ENCODE data around the gene SPTBN4.
"Not testable (repeated sequence)": the region's sequence is repeated elsewhere in the genome, so short reads cannot be mapped to it uniquely, and the experiment has no call there.

The SPTBN4 gene

DNA sequence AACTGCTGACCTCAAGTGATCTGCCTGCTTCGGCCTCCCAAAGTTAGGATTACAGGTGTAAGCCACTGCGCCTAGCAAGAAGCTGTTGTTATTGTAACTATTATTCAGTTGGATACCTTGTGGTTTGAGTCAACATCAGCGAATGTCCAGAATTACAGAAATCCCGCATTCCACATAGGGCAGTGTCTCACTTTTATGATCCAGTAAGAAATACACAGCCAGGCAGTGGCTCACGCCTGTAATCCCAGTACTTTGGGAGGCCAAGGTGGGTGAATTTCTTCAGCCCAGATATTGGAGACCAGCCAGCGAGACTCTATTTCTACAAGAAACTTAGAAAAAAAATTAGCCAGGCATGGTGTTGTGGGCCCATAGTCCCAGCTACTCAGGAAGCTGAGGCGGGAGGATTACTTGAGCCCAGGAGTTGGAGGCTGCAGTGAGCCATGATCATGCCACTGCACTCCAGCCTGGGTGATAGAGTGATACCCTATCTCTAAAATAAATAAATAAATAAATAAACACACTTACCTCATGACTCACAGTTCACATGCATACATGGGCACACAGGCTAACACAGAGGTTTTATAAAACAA, 43.8 kb downstream of the SPTBN4 start:
- no peak for DNase-seq

DNA sequence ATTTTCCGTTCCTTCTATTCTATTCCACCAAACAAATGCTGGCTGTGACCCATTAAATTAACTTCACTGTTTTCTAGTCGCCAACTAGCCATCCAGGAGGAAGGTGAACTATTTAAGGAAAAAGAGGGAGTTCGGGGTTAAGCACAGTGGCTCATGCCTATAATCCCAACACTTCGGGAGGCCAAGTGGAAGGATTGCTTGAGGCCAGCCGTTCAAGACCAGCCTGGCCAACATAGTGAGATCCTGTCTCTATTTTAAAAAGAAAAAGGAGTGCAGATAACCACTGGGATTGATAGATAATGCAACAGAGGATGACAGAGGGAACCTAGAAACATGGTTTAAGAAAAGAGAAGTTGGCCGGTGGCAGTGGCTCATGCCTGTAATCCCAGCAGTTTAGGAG, 44.7 kb downstream of the SPTBN4 start:
- no peak for DNase-seq

DNA sequence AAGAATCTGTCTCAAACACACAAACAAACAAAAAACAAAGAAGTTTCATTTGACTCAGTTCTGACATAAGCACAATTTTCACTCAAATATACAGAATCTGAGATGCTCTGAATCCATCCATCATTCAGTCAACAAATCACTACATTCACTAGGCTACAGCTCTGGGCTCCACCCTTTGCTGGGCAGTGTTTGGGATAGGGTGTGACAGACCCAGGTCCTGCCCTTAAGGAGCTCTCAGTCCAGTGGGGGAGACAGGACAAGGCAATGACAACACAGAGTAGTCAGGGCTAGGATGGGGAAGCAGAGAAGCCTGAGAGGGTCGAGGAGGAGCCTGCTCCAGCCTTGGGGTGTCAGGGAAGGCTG, 45.3 kb downstream of the SPTBN4 start:
- no peak for DNase-seq

DNA sequence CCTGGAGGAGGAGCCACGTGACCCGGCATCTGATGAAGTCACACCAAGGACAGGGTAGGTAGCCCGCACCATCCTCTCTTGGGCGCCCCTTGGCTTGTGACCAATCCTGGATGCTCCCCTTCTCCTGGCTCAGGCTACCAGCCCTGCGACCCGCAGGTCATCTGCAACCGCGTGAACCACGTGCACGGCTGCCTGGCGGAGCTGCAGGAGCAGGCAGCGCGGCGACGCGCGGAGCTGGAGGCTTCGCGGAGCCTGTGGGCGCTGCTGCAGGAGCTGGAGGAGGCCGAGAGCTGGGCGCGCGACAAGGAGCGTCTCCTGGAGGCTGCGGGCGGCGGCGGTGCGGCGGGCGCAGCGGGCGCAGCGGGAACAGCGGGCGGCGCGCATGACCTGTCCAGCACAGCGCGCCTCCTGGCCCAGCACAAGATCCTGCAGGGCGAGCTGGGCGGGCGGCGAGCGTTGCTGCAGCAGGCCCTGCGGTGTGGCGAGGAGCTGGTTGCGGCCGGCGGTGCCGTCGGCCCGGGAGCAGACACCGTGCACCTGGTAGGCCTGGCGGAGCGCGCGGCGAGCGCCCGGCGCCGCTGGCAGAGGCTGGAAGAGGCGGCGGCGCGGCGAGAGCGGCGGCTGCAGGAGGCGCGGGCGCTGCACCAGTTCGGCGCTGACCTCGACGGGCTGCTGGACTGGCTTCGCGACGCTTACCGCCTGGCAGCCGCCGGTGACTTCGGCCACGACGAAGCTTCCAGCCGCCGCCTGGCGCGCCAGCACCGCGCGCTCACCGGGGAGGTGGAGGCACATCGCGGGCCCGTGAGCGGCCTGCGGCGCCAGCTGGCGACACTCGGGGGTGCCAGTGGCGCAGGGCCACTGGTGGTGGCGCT, 45.9 kb downstream of the SPTBN4 start:
- no peak for DNase-seq

DNA sequence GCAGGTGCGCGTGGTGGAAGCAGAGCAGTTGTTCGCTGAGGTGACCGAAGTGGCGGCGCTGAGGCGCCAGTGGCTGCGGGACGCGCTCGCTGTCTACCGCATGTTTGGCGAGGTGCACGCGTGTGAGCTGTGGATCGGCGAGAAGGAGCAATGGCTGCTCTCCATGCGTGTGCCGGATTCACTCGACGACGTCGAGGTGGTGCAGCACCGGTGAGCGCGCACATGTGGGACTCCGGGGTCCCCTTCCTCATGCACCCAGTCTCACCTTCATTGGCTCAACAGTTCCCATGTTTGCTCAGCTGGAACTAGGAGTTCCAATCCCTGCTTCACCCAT, 46.5 kb downstream of the SPTBN4 start:
- DNase-seq, result no peak

DNA sequence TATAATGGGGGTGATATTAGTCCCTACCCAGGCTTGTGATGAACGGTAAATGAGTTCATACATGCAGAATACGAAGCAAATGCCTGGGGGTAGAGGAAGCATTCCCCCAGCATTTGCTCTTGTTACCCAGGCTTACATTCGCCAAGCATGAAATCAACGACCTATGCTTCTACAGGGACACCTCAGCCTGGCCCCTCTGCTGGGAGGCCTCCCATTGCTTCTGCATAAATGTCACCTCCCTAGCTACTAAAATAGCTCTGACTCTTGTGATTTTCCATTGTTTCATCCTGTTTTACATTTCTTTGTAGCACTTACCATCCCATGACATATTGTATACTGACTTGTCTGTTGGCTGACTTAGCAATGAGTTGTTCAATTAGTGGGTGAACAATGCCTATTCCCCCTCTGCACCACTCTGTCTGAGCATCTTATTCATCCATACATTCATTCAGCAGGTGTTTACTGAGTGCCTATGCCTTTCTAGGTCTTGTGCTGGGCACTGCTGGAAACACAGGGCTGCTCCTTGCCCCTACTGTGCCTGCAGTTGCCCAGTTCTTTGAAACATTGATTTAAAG, 47.0 kb downstream of the SPTBN4 start:
- no peak for DNase-seq

DNA sequence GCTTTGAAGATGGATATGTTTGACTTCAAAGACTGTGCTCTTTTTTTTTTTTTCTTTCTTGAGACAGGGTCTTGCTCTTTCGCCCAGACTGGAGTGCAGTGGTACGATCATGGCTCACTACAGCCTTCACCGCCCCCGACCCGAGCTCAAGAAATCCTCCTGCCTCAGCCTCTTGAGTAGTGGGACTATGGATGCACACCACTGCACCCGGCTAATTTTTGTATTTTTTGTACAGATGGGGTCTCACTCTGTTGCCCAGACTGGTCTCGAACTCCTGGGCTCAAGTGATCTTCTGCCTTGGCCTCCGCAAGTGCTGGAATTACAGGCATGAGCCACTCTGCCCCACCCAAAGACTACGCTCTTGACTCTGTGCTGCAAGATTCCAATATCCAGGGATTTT, 50.4 kb downstream of the SPTBN4 start:
- no peak for DNase-seq

DNA sequence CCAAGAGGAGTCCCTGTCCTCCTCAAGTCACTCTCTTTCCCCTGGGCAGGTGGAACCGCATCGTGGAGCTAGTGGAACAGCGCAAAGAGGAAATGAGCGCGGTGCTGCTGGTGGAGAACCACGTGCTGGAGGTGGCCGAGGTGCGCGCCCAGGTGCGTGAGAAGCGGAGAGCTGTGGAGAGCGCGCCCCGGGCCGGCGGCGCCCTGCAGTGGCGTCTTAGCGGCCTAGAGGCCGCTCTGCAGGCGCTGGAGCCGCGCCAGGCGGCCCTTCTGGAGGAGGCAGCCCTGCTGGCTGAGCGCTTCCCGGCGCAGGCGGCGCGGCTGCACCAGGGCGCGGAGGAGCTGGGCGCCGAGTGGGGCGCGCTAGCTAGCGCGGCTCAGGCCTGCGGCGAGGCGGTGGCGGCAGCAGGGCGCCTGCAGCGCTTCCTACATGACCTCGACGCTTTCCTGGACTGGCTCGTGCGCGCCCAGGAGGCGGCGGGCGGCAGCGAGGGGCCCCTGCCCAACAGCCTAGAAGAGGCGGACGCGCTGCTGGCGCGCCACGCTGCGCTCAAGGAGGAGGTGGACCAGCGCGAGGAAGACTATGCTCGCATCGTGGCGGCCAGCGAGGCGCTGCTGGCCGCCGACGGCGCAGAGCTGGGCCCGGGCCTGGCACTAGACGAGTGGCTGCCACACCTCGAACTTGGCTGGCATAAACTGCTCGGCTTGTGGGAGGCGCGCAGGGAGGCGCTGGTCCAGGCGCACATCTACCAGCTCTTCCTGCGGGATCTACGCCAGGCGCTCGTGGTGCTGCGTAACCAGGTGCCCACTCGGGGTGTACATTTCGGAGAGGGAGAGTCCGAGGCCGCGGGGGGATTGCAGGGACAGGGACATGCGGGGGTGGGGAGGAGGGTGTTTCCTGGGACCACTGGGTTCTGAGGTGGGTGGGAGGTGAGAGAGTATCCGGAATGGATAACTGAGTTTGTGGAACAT, 52.8 kb downstream of the SPTBN4 start:
- no peak for DNase-seq

DNA sequence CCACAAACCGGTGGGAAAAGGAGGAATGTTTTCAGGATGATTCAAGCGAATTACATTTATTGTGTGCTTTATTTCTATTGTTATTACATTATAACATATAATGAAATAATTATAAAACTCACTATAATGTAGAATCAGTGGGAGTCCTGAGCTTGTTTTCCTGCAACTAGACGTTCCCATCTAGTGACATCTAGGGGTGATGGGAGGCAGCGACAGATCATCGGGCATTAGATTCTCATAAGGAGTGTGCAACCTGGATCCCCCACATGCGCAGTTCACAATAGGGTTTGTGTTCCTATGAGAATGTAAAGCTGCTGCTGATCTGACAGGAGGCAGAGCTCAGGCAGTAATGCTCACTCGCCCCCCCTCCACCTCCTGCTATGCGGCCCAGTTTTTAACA, 54.5 kb downstream of the SPTBN4 start:
- no peak for DNase-seq

DNA sequence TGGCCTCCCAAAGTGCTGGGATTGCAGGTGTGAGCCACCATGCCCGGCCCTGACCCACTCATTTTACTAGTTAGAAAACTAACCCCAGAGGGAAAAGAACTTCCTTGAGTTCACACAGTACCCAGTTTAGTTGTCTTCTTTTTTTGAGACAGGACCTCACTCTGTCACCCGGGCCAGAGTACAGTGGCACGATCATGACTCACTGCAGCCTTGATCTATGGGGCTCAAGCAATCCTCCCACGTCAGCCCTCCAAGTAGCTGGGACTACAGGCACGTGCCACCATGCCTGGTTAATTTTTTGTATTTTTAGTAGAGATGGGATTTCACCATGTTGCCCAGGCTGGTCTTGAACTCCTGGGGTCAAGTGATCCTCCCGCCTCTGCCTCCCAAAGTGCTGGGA, 55.1 kb downstream of the SPTBN4 start:
- not testable (repeated sequence) for DNase-seq

DNA sequence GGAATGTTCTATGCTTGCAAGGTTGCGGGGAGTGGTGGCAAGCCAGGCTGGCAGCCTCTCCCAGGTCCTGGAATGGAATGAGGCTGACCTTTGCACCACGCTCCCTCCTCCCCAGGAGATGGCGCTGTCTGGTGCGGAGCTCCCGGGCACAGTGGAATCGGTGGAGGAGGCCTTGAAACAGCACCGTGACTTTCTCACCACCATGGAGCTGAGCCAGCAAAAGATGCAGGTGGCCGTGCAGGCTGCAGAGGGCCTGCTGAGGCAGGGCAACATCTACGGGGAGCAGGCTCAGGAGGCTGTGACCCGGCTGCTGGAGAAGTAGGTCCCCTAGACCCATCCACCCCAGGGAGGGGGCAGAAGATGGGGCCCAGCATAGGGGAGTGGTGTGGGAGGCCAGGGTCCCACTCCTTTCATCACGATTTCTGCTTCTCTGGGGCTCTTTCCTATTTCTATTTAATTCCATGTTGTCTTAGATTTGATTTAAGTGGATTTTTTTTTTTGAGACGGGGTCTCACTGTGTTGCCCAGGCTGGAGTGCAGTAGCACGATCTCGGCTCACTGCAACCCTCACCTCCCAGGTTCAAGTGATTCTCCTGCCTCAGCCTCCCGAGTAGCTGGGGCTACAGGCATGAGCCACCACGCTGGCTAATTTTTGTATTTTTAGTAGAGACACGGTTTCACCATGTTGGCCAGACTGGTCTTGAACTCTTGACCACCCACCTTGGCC, 56.7 kb downstream of the SPTBN4 start:
- no peak for DNase-seq

DNA sequence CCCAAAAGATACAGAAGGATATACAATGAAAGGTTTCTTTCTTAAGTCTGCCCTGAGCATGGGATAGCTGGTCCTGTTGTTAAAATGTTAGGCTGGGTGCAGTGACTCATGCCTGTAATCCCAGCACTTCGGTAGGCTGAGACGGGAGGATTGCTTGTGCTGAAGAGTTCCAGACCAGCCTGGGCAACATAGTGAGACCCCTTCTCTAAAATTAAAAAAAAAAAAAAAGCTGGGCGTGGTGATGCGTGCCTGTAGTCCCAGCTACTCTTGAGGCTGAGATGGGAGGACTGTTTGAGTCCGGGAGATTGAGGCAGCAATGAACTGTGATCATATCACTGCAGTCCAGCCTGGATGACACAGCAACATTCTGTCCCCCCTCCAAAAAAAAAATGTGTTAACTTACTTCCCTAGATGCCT, 57.3 kb downstream of the SPTBN4 start:
- no peak for DNase-seq

DNA sequence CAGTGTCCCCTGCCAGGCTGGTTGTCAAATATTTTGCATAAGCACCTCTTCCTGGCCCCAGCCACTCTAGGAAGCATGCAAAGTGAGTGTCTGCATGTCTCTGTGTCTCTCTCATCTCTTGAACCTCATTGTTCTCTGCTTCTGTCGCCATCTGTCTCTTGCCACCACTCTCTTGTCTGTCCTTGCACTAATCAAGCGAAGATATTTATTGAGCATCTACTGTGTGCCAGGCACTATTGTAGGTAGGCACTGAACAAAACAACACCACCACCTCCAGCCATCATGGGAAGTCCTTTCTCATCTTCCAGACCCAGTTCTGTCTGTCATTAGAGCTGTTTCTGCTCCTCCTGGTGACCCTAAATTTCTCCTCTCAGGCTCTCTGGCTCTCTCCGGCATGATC, 57.9 kb downstream of the SPTBN4 start:
- DNase-seq, result no peak

DNA sequence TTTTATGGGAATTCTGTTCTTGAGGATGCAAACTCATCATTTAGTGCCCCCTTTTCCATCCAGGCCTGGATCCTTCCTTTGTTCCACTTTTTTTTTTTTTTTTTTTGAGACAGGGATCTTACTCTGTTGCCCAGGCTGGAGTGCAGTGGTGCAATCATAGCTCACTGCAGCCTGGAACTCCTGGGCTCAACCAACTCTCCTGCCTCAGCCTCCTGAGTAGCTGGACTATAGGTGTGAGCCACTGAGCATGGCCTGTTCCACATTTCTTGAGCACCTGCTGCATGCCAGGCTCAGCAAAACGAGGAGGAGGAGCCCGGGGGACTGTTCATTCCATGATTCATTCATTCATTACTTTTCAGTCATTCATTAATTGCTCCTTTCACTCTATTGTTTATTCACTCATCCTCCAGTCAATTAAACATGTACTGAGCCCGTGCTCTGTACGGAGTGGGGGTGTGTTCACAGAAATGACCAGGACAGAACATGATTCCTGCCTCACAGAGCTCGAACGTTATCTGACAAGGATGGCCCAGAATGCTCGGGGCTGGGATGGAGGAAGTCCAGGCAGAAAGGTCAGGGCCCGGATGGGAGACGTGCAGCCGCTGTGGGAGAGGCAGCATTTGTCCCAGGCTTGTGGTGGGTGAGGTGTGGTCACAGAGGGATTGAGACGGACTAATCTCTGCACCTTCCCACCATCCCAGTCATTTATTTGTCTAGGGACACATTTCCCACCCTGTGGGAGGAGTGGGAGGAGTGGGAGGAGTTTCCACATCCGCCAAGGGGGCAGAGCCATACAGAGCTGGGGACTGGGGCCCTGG, 58.6 kb downstream of the SPTBN4 start:
- no peak for DNase-seq

DNA sequence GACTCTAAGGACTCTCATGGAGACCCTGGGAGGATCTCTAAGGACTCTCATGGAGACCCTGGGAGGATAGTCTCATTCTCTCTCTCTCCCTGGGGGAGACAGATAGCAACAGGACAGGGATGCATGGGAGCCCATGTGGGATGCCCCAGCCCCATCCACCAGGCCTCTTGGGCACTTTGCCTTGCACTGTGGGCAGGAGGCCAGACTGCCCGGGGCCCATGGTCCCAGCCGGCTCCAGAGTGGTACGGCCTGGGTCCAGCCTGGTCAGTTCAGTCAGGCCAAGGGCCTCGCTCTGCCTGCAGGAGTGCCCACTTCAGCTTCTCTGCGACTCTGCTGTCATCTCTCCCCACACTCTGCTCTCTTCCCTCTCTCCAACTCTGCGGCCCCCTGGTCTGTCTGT, 61.3 kb downstream of the SPTBN4 start:
- DNase-seq, result no peak

DNA sequence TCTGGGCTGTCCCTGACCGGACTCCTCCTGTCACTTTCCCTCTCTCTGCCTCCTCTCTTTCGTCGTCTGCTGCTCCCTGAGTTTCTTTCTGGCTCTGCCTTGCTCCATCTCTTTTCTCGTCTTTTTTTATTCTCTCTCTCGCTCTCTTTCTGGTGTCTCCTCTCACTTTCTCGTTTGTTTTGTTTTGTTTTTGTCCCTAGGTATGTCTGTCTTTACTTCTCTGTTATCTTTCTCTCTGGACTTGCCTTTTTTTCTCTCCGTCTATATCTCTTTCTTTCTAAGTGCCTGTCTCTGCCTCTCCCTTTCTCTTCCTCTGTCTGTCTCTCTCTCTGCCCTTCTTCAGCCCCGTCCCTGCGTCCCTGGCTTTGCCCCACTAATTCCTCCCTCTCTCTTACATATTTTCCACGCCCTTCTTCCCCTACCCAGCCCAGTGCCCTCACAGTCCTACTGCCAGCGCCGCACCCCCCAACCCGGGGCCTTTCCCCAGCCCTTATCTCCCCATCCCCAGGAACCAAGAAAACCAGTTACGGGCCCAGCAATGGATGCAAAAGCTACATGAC, 61.8 kb downstream of the SPTBN4 start:
- DNase-seq, result no peak

DNA sequence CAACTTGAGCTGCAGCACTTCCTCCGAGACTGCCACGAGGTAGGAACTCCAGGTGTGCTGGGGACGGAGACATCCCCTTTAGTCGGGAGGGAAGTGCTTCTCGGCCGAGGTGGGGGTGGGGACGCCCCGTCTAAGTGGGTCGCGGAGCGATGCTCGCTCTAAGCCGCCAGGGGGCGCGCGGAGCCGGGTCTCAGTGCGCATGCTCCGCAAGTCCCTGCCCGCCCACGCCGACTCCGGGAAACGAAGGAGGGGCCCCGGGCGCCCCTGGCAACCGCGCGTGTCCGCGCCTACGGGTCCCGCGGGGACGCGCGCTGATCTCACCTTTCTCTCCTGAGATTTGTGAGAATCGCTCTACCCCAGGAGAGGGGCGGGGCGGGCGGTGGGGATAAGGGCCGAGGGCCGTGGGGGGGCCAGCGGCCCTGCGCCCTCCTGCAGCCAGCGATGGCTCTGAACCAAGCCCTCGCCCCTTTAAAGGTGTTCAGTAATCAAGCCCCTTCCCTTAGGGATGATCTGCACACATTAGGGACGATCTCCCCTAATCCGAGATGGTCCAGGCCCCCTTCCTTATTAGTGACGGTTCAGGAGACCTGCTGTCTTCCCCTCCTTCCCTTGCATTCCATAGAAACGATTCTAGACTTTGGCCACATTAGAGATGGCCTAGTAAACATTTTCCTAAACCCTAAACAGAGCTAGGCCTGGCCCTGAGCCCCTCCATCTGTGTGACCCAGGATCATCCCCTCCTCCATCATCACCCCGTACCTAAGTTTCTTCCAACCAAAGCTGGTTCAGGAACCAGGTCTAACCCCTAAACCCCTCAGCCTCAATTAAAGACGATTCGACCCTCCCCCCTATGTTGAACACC, 62.5 kb downstream of the SPTBN4 start:
- DNase-seq, result peak; percentile 14

DNA sequence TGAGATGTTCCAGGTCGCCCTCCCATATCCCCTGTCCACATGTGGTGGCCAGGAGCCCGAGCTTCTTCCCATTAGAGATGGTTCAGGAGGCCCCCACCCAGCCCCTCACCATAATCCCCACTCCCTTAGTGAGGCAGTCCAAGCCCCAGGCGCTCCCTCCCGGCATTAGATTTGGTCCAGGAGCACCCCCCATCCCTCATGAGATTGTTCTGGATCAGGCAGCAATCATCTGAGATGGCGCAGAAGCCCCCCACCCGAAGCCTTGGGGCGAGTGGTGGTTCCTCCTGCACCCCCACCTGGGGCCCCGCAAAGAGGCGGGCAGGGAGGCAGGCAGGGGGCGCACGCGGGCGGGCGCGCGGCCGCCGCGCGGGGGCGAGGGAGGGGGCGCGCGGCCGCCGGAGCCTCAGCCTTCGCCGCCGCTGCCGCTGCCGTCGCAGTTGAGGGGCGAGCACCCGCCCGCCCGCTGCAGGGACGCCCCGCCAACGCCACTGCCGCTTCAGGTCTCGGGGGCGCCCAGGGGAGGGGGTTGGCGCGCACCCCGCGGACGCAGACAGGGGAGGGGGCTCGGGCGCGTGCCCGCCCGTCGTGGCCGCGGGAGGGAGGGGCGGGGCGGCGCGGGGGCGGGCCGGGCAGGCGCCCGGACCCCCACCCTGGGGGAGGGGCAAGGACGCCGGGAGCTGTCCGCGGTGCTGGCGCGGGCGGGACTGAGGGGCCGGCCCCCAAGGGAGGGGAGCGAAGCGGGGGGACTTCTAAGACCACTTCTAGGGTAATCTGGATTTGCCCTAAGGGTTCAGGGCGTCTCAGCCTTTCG, 63.5 kb downstream of the SPTBN4 start:
- DNase-seq, result no peak

DNA sequence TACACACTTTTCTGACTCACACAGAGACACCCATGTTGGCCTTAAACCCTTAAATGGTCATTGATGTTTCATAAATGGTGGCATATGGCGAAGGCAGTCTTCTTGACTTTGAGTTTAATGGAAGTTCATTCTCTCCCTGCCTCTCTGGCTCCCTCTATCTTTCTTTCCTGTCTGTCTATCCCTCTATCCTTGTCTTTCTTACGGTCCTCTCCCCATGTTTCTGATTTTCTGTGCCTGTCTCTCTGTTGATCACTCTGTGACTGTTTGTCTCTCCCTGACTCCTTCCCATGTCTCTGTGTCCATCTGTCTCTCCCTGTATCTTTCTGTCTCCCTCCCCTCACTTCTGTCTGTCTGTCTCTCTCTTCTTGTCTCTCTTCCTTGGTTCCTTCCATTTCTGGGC, 66.7 kb downstream of the SPTBN4 start:
- no peak for DNase-seq

DNA sequence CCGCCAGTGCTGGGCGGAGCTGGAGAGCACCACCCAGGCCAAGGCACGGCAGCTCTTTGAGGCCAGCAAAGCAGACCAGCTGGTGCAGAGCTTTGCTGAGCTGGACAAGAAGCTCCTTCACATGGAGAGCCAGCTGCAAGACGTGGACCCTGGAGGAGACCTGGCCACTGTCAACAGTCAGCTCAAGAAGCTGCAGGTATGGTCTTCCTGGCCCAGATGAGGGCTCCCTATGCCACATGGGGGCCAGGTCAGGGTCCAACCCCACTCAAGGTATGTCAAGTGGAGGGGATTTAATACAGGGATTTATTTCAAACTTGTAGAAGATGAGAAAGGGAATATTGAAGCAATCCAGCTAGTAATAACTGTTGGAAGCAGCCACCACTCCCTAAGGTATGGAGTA, 67.3 kb downstream of the SPTBN4 start:
- no peak for DNase-seq
